ENCODE data around the gene MYOM3.

GRCh38 chr1:24159366-24159765, 47.4 kb upstream of the MYOM3 start:
- TF ChIP-seq CTCF (IDR thresholded peaks at IDR 0.05; ENCODE audit: low read length), result no peak
- no peak for TF ChIP-seq EZH2 (IDR thresholded peaks at IDR 0.05; ENCODE audit: borderline replicate concordance, low read length)

Measured in OCI-LY1 (cell line).